HG02623 (cell line): Measurements from ENCODE around the gene ITPKC.

Source experiments
- ATAC-seq: cut with Tn5 transposase; IDR thresholded peaks from one replicate; pipeline ENCODE4 v1.9.1; 2021; ENCODE audit warnings: moderate library complexity; ENCODE audit not compliant: unreplicated experiment

The ITPKC gene

DNA sequence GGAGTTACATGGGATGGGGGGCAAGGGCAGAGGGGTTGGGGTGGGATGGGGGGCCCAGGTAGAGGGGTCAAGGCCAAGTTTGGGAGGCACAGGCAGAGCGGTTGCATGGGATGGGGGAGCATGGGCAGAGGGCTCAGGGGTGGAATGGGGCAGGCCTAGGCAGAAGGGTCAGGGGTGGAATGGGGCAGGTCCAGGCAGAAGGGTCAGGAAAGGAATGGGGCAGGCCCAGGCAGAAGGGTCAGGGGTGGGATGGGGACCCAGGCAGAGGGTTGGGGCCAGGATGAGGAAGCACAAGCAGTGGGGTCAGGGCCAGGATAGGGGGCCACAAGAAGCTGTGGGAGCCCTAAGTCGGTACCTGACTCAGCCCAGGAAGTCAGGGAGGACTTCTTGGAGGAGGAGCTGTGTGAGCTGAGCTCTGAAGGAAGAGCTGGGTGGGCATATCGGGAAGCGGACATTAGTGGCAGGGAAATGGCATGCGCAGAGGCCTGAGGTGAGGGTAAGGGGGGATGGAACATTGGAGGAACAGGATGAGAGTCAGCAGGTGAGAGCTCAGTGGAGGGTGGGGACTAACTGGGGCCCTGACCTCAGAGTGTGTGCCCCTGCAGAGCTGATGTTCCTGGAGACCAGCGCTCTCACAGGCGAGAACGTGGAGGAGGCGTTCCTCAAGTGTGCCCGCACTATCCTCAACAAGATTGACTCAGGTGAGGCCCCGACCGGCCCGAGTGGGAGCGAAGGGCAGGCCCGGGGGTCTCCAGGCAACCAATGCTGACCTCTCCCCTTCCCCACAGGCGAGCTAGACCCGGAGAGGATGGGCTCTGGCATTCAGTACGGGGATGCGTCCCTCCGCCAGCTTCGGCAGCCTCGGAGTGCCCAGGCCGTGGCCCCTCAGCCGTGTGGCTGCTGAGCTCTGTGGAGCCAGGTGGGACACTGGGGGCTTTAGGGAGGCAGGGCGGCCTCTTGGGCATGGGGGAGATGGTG lies 69.4 kb downstream of the ITPKC start:
- no peak for ATAC-seq
